Activated CD4-positive, alpha-beta T cell treated with anti-CD3 and anti-CD28 coated beads, Interleukin-2, amount 10 ng/mL, durations not matched to agents 24 days and 14 days (primary cell): Measurements from ENCODE around the gene MCM10. TPM values are rescaled to one million over a fixed set of nuclear protein-coding genes. Genes with fewer than 3 reads are reported as not detected.

Source experiments
- DNase-seq: peaks from one replicate; pipeline ENCODE4 v3.0.0; 2022
- H3K27ac Mint-ChIP-seq: one replicate; pipeline ENCODE4 v1.8.0; 2022; ENCODE audit warnings: mild to moderate bottlenecking, mixed read lengths
- H3K27me3 Mint-ChIP-seq: one replicate; pipeline ENCODE4 v1.8.0; 2022; ENCODE audit warnings: mixed read lengths
- H3K36me3 Mint-ChIP-seq: one replicate; pipeline ENCODE4 v1.8.0; 2022; ENCODE audit warnings: low read depth, mild to moderate bottlenecking, mixed read lengths
- H3K4me1 Mint-ChIP-seq: one replicate; pipeline ENCODE4 v1.8.0; 2021; ENCODE audit warnings: mixed read lengths
- H3K4me3 Mint-ChIP-seq: one replicate; pipeline ENCODE4 v1.8.0; 2022; ENCODE audit warnings: mild to moderate bottlenecking, moderate library complexity, mixed read lengths
- H3K9me3 Mint-ChIP-seq: one replicate; pipeline ENCODE4 v1.8.0; 2021; ENCODE audit warnings: mixed read lengths
- intact Hi-C: fragments of 100-400 bp; cut with micrococcal nuclease; formaldehyde crosslinking; loops from one replicate; pipeline ENCODE4 v1.15.1; 2023
- total RNA-seq: library from RNA; stranded (reverse); gene quantifications from 2 replicates; pipeline ENCODE4 v1.2.3, GENCODE V29; 2022

MCM10 gene
- total RNA-seq: 107 and 112 TPM in 2 replicates

- H3K9me3 Mint-ChIP-seq: no peaks in the 10 kb centered on the region
- peaks cover 25% of the 10 kb centered on the region for H3K4me1 Mint-ChIP-seq
- H3K36me3 Mint-ChIP-seq: peaks cover 27% of the 10 kb centered on the region
- H3K27ac Mint-ChIP-seq: peak within 1 kb of the TSS; percentile 89
- peak within 1 kb of the TSS; percentile 98 for H3K4me3 Mint-ChIP-seq
- H3K27me3 Mint-ChIP-seq: no peaks in the 10 kb centered on the region
- DNase-seq: peak; percentile 100
- intact Hi-C loops: loop anchor here (1.0 to 2.0 kb wide), 6 partner anchors 62 to 1118 kb away; partner anchors contain the start of genes PRPF18, SEPHS1 and UPF2
Measured at GRCh38 chr10:13160934-13161856, at the start of gene MCM10. Gene MCM10, plus strand, starts transcription at chr10:13161558. Its CDS starts 2,645 bp downstream, at chr10:13164203.

GRCh38 chr10:13113544-13113943 is 47.8 kb upstream of the MCM10 start:
- DNase-seq: no peak
- peaks cover 27% of the 10 kb centered on the region for H3K4me1 Mint-ChIP-seq
- intact Hi-C loops: no loop called here
- no peaks in the 10 kb centered on the region for H3K27me3 Mint-ChIP-seq
- H3K9me3 Mint-ChIP-seq: no peaks in the 10 kb centered on the region
- no peak overlapping the region for H3K4me3 Mint-ChIP-seq
- peak overlapping the region; percentile 15 for H3K27ac Mint-ChIP-seq
- peaks cover 65% of the 10 kb centered on the region for H3K36me3 Mint-ChIP-seq

- Mint-ChIP-seq H3K27me3 (no peaks in the 10 kb centered on the region), H3K9me3 (no peaks in the 10 kb centered on the region), H3K27ac (peak overlapping the region; percentile 64), H3K36me3 (peaks cover 67% of the 10 kb centered on the region), H3K4me1 (peaks cover 15% of the 10 kb centered on the region), H3K4me3 (peak overlapping the region; percentile 47)
- intact Hi-C loops: no loop called here
- DNase-seq: peak; percentile 73
Measured at GRCh38 chr10:13115832-13116803, 45.2 kb upstream of the MCM10 start.

DNA sequence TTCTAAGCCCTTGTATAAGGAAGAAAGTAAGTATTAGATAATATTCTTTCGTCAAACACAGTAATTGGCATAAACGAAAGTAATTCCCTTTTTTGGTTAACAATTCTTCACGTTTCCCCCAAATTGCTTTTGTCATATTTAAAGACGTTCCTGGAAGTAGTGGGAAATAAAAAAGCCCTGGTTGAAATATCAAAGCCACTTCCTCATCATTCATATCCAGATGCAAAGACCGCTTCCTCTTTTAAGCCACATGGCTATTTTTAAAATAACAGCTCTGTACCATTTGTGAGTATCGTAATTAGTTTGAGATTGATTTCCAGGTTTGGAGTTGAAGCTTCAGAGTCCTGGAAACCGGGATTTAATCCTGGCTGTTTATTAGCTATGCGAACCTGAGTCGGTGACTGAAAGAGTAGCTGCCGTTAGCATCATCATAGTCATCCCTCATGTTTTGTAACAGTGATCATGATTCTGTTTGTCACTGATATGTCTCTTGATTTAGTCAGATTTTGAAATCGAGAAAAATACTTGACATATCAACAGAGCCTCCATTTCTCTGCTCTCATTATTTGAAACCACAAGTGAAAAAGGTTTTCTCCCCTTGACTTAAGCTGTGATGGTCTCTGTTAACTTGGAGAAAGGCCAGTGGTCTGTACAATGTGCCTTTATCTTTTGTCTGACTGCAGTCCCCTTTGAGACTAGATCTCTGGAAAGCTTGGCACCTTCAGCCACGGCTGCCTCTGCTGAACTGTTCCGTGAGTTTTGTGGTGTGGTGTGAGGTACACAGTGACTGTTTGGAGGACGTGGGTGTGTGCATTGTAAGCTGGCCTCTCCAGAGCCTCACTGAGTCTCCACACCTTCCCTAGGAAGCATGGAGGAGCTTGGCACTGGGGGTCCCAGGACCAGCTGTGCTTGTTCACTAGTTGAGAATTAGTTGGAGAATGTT is 43.2 kb upstream of the MCM10 start:
- Mint-ChIP-seq H3K27me3 (no peaks in the 10 kb centered on the region), H3K4me1 (peaks cover 17% of the 10 kb centered on the region), H3K27ac (peak overlapping the region; percentile 18), H3K4me3 (no peak overlapping the region), H3K36me3 (peaks cover 72% of the 10 kb centered on the region), H3K9me3 (no peaks in the 10 kb centered on the region)
- DNase-seq: no peak
- intact Hi-C loops: no loop called here

GRCh38 chr10:13118784-13119410 is 42.5 kb upstream of the MCM10 start:
- peaks cover 17% of the 10 kb centered on the region for H3K4me1 Mint-ChIP-seq
- no peak overlapping the region for H3K4me3 Mint-ChIP-seq
- no peak for DNase-seq
- intact Hi-C loops: no loop called here
- no peaks in the 10 kb centered on the region for H3K9me3 Mint-ChIP-seq
- no peaks in the 10 kb centered on the region for H3K27me3 Mint-ChIP-seq
- peaks cover 75% of the 10 kb centered on the region for H3K36me3 Mint-ChIP-seq
- H3K27ac Mint-ChIP-seq: peak overlapping the region; percentile 18

- no peak overlapping the region for H3K27ac Mint-ChIP-seq
- no peak overlapping the region for H3K4me3 Mint-ChIP-seq
- H3K36me3 Mint-ChIP-seq: peaks cover 79% of the 10 kb centered on the region
- no peak for DNase-seq
- H3K9me3 Mint-ChIP-seq: no peaks in the 10 kb centered on the region
- no peaks in the 10 kb centered on the region for H3K27me3 Mint-ChIP-seq
- peaks cover 14% of the 10 kb centered on the region for H3K4me1 Mint-ChIP-seq
- intact Hi-C loops: no loop called here
Measured at GRCh38 chr10:13120786-13121499, 40.4 kb upstream of the MCM10 start.

DNA sequence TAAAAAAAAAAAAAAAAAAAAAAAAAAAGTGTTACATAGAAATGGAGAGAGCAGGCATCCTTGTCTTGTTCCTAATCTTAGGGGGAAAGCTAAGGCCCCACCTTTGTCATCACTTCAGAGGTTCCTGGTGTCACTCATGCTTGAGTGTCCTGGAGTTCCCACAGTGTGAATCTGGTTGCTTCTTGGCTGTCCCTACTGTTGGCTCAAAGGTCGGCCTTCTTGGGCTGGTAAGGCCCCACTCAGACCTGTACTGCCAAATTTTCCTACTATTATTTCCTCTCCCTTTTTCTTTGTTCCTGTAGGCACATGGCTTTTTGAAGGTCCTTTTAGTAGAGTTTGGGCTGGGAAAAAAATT is 39.9 kb upstream of the MCM10 start:
- no peak overlapping the region for H3K4me3 Mint-ChIP-seq
- intact Hi-C loops: no loop called here
- no peak for DNase-seq
- H3K9me3 Mint-ChIP-seq: no peaks in the 10 kb centered on the region
- H3K27ac Mint-ChIP-seq: no peak overlapping the region
- peaks cover 9% of the 10 kb centered on the region for H3K4me1 Mint-ChIP-seq
- H3K36me3 Mint-ChIP-seq: peaks cover 77% of the 10 kb centered on the region
- H3K27me3 Mint-ChIP-seq: no peaks in the 10 kb centered on the region

DNA sequence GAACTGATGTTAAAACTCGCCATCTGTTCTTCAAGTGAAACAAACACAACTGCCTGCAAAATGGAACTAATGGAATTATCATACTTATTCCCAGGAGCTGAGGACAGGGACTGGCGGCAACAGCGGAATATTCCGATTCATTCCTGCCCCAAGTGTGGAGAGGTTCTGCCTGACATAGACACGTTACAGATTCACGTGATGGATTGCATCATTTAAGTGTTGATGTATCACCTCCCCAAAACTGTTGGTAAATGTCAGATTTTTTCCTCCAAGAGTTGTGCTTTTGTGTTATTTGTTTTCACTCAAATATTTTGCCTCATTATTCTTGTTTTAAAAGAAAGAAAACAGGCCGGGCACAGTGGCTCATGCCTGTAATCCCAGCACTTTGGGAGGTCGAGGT is 24.7 kb upstream of the MCM10 start:
- intact Hi-C loops: no loop called here
- Mint-ChIP-seq H3K9me3 (no peaks in the 10 kb centered on the region), H3K4me3 (no peak overlapping the region), H3K27ac (no peak overlapping the region), H3K4me1 (no peaks in the 10 kb centered on the region), H3K36me3 (peaks cover 69% of the 10 kb centered on the region), H3K27me3 (no peaks in the 10 kb centered on the region)
- no peak for DNase-seq

GRCh38 chr10:13139150-13139549 is 22.2 kb upstream of the MCM10 start:
- H3K4me3 Mint-ChIP-seq: no peak overlapping the region
- peaks cover 1% of the 10 kb centered on the region for H3K9me3 Mint-ChIP-seq
- no peak for DNase-seq
- H3K27me3 Mint-ChIP-seq: no peaks in the 10 kb centered on the region
- H3K36me3 Mint-ChIP-seq: peaks cover 70% of the 10 kb centered on the region
- H3K27ac Mint-ChIP-seq: no peak overlapping the region
- intact Hi-C loops: no loop called here
- H3K4me1 Mint-ChIP-seq: no peaks in the 10 kb centered on the region

GRCh38 chr10:13139676-13140075 is 21.7 kb upstream of the MCM10 start:
- H3K4me1 Mint-ChIP-seq: no peaks in the 10 kb centered on the region
- intact Hi-C loops: no loop called here
- no peak overlapping the region for H3K27ac Mint-ChIP-seq
- H3K9me3 Mint-ChIP-seq: peaks cover 7% of the 10 kb centered on the region
- peaks cover 72% of the 10 kb centered on the region for H3K36me3 Mint-ChIP-seq
- no peak for DNase-seq
- no peaks in the 10 kb centered on the region for H3K27me3 Mint-ChIP-seq
- H3K4me3 Mint-ChIP-seq: no peak overlapping the region

DNA sequence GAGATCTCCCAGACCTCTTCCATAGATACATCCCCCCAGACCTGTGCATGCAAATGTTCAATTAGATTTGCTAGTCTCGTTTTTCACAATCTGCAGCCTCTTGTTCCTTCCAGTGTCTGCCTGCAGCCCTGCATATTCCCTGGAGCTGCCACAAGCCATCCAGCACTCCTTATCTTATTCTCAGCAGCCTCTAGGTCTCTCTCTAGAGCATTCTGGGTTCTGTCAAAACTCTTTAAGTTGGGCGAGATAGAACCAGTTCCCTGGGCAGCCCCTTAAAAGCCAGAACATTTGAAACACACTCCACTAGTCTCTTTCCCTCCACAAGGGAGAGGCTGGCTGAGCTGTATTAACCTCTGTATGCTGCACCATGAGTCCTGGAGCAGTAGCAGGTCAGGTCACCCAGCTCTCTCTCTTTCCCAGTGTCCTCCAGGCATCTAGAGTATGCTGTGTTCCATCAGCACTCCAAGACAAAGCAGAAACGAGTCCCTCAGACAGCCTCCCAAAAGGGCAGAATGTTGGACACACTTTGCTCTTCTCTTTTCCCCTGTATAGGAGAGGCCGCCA is 20.6 kb upstream of the MCM10 start:
- H3K27ac Mint-ChIP-seq: no peak overlapping the region
- peaks cover 70% of the 10 kb centered on the region for H3K36me3 Mint-ChIP-seq
- no peaks in the 10 kb centered on the region for H3K4me1 Mint-ChIP-seq
- H3K27me3 Mint-ChIP-seq: no peaks in the 10 kb centered on the region
- intact Hi-C loops: no loop called here
- no peak overlapping the region for H3K4me3 Mint-ChIP-seq
- no peak for DNase-seq
- peaks cover 15% of the 10 kb centered on the region for H3K9me3 Mint-ChIP-seq

DNA sequence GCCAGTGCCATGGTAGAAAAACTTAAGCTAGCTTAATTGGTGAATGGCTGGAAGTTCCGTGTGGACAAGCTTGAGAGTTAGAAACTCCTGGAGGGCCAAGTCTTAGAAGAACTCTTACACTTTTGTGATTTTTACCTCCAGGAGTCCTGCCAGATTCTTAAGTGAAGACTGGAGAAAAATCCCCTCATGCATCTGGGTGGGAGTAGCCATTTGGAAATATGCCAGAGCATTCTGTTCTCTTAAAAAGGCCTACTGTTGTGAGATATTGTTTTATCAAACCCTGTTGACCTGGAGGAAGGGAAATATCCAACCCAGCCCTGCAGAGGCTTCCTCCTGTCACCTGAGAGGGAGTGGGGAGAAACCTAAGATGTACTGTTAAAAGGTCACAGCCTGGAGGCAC is 17.6 kb upstream of the MCM10 start:
- no peak overlapping the region for H3K4me3 Mint-ChIP-seq
- no peak for DNase-seq
- no peak overlapping the region for H3K27ac Mint-ChIP-seq
- peaks cover 15% of the 10 kb centered on the region for H3K9me3 Mint-ChIP-seq
- intact Hi-C loops: no loop called here
- peaks cover 58% of the 10 kb centered on the region for H3K36me3 Mint-ChIP-seq
- H3K4me1 Mint-ChIP-seq: no peaks in the 10 kb centered on the region
- no peaks in the 10 kb centered on the region for H3K27me3 Mint-ChIP-seq
